ENCODE measurements around the gene KIAA0930.
"Not testable (repeated sequence)": the region's sequence is repeated elsewhere in the genome, so short reads cannot be mapped to it uniquely, and the experiment has no call there.

Gene KIAA0930

DNA sequence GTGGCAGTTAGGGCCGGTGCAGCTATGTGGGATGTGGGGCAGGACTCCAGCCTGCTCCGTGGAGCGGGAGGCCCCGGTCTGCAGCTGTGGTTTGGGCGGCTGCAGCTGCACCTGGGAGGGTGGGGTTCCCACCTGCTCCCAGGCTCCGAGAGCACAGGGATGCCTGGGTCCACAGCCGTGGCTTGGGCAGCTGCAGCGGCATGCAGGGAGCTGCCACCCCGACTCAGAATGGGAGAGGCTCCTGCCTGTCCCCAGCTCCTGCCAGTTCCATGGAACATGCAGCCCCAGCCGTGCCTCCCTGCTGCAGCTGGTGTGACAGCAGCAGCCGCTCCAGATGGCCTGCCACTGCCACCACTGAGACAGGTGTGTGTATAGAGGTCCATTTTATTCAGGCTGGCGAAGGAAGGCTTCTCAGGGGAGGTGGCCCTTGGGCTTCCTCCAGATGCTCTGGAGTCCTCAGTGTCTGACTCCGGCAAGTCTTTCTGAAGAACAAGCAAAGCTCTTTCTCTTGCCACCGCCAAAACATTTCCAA, 22.3 kb upstream of the KIAA0930 start:
- DNase-seq (ENCODE audit: low read depth) = no peak

DNA sequence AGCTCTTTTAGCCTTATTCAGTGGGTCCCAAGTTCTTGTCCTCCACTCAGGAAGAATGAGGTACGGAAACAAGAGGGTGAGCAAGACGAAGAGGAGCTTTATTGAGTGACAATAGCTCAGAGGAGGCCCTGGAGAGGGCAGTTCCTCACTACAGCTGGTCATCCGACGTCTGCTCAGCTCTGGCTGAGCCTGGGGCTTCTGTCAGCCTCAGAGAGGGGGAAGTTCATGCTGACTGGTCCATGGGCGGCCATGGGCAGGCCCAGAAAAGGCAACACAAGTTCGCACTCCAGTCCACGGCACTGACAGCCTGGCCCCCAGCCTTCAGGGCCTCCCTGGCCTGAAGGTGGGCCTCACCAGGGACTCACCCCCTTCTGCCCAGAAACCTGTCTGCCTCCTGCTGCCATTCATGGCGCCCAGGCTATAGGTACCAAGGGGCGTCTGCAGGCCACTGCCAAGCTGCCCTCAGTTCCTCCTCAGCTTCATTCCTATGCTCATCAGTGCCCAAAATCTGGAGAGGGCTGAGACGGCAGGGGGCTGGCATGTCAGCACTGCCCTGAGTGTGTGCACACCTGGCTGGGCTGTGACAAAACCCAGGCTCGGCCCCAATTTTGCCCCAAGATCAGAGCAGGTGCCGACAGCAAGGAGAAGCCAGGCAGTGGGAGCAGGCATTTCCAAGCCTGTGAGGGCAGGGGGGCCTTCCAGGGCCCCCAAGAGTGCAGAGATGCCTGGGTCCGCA, 21.7 kb upstream of the KIAA0930 start:
- DNase-seq (ENCODE audit: low read depth) = no peak

DNA sequence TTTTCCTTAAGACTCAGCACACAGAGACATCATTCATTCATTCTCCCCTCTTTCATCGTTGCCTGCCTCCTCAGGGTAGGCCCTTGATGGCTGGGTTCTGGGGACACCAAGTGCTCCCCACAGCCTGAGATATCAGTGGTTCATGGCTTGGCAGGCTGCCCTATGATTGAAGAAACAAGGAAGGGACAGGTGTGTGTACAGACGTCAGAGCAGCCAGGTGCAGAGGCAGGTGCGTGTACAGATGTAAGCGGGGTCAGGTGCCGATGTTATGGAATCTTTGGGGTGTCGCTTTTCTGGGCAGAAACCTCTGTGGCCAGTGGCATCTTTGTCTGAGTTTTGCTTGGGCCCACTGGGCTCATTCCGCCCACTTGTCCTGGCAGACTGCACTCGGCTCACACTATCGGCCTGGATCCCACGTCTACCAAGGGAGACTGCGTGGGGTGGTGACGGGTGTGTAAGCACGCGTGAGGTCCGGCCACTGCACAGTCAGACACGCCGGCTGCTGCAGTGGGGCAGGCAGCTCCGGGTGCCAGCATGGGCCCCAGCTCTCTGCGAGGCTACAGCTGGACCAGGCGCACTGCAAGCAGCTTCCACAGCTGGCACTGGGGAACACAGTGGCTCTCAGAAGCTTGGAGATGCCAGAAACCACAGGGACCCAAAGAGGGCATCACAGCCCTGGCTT, 20.9 kb upstream of the KIAA0930 start:
- DNase-seq (ENCODE audit: low read depth) = no peak

DNA sequence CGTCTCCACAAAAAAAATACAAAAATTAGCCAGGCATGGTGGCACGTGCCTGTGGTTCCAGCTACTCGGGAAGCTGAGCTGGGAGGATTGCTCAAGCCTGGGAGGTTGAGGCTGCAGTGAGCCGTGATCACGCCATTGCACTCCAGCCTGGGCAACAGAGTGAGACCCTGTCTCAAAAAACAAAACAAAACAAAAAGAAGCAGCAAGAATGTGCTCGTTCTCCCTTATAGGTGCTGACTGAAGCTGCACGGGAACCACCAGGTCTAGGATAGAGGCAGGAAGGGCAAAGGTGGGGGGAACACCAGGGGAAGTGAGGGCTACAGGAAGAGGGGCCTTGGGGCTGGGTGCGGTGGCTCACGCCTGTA, 19.7 kb upstream of the KIAA0930 start:
- DNase-seq (ENCODE audit: low read depth) = not testable (repeated sequence)

DNA sequence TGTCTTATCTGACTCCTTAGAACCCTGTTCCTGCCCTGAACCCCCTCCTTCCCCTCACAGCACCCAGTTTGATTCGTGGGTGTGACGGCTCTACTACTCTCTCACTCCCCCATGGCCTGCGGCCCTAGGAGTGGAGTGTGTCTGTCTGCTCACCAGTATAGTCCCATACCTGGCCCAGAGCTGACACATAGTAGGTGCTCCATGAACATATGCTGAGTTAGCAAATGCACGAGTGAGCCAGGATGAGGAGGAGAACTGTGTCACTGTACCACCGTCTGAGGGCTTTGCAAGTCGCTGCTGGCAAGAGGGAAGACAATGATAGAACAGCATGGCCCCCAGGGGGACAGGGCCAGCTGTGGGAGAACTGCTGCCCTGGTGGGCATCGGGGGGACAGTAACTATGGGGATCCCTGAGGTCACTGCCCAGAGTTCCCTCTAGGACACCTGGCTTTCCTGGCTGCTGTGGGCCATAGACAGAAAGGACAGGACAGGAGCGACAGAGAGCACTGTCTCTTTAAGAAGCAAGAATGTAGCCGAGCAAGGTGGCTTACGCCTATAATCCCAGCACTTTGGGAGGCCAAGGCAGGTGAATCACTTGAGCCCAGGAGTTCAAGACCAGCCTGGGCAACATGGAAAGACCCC, 19.2 kb upstream of the KIAA0930 start:
- no peak for DNase-seq (ENCODE audit: low read depth)

DNA sequence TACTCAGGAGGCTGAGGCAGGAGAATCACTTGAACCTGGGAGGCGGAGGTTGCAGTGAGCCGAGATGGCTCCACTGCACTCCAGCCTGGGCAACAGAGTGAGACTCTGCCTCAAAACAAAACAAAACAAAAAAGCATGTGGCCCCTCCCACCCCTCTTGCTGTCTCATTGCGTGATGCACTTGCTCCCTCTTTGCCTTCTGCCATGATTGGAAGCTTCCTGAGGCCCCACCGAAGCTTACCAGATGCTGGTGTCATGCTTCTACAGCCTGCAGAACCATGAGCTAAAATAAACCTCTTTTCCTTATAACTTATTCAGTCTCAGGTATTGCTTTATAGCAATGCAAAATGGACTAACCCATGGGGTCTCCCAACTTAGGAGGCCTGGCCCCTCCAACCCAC, 17.2 kb upstream of the KIAA0930 start:
- DNase-seq (ENCODE audit: low read depth) = not testable (repeated sequence)

DNA sequence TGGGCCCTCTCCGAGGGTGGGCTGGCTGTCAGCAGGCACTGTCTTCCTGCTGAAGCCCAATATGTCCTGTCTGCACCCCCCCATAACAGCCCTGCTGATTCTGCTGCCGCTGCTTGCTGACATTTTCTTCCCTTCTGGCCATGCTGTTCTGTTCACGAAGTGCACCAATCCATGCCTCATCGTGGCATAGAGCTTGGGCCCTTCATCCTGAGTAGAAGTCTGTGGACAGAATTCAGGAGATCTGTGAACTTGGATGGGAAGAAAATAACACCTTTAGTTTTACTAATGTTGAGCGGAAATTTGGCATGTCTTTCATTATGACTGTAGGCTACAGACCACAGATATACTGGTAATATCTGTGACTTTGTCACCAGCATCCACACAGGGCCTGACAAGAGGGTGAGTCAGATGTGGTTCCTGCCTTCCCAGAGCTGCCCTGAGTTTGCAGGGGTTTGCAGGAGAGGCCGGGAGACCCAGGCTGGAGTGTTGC, 14.1 kb upstream of the KIAA0930 start:
- DNase-seq (ENCODE audit: low read depth) = no peak

DNA sequence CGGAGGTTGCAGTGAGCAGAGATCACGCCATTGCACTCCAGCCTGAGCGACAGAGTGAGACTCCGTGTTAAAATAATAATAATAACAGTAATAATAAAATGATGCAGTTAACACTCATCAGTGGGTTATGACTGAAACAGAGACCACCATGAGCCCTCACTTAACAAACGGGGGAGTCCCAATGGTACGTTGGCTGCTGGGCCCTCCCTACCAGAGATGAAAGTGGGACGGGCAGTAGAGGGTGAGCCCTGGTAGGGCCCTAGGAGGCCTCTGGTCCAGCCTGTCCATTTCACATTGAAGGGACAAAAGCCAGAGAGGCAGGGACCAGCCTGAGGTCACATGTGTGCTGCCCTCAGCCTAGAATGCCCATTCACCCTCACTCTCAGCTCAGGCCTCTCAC, 13.7 kb upstream of the KIAA0930 start:
- no peak for DNase-seq (ENCODE audit: low read depth)

DNA sequence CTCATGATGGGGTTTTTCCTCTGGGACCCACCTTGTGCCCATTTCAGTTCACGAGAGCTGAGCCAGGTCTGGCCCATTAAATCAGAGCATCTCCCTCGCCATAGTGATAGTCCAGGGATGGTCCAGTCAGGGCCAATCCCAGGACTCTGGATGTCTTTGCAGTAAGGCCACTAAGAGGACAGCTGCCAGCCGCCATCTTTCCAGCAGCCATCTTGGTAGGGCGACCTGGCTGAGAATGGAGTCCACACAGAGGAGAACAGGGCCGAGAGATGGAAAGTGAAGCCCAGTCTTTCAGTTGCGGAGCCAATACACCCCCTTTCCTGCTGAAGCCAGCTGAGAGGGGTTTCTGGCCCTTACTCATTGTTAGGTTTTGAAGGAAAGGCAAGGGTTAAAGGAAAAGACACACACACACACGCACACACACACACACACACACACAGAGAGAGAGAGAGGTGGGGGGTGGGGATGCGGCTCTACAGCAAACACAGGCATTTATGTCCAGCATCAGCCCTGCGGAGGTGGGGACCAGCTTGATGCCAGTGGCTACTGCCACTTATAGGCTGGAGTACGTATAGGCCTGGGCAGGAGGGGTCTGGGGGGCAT, 12.4 kb upstream of the KIAA0930 start:
- DNase-seq (ENCODE audit: low read depth) = no peak

DNA sequence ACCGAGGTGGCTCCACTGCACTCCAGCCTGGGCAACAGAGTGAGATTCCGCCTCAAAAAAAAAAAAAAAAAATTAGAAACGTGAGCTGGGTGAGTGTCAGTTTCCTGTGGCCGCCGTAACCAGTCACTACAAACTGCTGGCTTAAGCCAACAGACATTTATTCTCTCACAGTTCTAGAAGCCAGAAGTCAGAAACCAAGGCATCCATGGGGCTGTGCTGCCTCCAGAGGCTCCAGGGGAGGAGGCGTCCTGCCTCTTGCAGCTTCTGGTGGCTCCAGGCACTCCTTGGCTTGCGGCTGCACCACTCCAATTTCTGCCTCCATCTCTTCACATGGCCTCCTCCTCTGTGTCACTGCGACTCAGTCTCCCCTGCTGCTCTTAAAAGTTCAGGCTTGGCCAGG, 11.1 kb upstream of the KIAA0930 start:
- DNase-seq (ENCODE audit: low read depth) = no peak

DNA sequence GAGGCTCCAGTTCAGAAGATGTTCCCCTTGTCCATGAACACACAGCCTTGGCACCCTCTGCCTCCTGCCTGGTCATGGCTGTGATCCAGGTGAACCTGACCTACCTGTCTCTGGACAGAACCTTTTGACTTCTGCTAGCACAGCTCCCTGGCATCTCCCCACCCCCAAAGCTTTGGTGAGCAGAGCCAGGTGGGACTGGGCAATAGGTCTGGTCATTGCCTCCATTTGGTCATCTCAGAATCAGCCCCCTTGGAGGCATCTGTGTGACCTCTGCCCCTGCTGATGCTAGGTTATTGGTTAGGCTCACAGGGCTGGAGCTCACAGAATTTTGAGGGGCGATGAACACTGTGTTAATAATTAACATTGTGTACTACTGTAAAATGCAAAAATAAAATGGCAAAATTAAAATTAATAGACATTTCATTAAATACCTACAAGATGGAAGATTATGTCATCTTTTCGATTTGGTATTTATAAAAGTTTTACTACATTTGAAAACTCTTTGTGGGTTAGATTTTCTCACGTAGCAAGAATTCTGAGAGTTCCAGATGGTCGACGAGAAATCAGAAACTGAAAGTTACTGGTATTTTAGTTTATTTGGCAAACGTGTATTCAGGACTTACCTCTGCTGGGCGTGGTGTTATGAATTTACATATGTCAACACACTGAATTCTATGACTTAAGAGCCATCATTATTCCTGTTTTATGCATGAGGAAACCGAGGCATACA, 8.3 kb upstream of the KIAA0930 start:
- DNase-seq (ENCODE audit: low read depth) = no peak

DNA sequence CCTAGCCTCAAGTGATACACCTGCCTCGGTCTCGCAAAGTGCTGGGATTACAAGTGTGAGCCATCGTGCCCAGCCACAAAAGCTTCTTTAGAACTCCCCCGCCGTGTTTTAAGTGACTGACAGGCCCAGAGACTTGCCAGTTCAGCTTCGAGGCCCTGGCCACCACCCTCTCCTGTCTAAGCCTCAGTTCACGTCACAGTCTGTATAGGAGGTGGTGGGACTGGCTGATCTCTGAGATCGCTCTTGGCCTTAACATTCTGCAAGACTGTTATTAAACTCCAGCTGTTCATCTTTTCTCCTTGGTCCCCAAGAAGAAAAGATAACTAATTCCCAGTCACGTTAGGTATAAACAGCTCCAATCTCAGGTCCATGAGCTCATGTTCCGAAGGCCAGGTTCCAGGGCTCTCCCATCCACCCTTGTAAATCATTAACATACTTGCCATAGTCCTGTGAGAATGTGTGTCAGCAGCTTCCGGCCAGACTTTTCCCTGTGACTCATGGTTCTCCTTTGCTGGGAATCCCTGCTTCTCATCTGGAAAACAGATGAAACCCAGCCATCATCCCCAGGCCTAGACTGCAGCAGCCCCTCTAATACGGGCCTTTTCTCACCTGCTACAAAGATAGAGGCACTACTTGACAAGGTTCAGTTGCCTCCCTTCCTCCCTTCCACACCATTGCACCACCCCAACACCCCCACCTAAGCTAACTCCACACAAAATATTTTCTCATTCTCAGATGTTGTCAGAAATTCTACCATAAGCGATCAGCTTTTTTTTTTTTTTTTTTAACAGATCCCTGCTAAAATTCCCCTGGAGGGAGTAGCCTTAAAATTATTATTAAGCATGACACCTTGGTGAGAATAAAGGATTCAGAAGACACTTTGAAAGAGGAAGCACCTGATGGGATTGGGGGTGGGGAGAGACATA, 5.6 kb upstream of the KIAA0930 start:
- peak; percentile 80 for DNase-seq (ENCODE audit: low read depth)

DNA sequence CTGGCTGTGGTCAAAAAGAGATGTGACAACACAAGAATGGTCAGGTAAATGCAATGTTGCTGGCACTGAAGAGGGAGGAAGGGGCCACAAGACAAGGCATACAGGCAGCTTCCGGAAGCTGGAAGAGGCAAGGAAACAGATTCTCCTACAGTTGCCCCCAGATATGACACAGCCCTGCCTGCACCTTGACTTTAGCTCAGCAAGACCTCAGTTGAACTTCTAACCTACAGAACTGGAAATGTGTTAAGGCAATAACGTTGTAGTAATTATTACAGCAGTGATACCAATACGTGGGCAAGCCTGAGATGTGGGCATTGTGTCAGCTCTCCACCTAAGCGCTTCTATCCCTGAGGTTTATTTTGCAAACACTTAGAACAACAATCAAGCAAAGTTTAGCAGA, 4.2 kb upstream of the KIAA0930 start:
- DNase-seq (ENCODE audit: low read depth) = no peak

DNA sequence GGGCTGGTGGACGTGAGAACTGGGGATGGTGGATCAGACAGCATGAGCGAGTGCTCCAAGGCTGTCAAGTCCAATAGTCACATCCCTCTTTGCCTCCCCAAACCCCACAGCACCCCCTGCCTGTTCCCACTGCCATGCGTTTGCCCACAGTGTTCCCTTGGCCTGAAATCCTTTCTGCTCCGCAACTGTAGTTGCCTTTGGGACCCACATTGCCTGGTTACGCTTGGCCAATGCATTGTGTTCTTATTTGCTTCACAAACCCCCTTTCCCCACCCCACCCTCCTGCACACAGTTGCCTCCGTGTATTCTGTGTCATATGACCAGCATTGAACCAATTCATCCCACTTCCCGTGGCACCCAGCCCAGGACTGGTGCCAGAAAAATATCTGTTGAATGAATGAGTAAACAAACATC, 2.1 kb upstream of the KIAA0930 start:
- no peak for DNase-seq (ENCODE audit: low read depth)

DNA sequence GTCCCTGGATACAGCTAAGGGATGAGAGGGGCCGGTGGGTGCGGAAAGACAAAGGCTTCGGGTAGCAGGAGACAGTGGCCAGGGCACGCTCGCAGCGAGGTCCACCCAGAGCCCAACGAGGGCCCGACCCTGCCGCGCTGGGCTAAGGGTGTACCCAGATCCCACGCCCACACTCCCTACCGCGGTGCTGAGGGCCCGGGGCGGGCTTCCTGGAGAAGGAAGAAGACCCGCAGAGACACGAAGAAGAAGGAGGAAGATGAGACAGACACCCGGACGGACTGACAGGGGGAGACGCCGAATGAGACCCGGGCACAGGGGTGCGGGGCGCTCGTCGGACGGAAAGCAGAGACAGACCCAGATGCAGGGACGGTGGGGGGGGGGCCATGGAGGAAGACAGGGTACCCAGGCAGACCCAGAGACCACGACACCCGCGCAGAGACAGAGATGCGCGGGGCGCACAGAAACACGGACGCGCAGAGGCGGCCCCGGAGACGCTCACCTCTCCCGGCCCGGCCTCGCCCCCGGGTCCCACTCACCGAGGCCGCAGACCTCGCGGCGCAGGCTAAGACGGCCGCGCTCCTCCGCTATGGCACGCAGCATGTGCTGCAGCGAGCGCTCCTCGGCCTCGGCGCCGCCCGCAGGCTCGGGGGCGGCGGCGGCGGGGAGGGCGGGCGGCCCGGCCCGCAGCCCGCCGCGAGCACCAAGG, 437 bp downstream of the KIAA0930 start:
- DNase-seq (ENCODE audit: low read depth) = no peak

DNA sequence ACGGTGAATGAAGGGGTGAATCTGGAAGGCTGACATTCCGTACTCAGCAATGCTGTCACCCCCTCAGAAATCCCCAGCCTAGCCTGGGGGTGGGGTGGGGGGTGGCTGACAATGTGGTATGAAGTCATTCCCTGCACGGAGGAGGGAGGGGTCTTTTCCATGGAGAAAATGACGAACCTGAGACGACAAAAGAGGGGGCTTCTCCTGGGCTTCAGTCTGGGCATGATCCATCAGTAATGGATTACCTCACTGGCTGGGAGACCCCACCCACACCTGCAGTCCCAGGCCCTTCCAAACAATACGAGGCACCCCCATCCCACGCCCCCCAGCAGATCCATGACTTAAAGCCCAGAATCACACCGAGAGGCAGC, 1.0 kb downstream of the KIAA0930 start:
- DNase-seq (ENCODE audit: low read depth) = no peak

DNA sequence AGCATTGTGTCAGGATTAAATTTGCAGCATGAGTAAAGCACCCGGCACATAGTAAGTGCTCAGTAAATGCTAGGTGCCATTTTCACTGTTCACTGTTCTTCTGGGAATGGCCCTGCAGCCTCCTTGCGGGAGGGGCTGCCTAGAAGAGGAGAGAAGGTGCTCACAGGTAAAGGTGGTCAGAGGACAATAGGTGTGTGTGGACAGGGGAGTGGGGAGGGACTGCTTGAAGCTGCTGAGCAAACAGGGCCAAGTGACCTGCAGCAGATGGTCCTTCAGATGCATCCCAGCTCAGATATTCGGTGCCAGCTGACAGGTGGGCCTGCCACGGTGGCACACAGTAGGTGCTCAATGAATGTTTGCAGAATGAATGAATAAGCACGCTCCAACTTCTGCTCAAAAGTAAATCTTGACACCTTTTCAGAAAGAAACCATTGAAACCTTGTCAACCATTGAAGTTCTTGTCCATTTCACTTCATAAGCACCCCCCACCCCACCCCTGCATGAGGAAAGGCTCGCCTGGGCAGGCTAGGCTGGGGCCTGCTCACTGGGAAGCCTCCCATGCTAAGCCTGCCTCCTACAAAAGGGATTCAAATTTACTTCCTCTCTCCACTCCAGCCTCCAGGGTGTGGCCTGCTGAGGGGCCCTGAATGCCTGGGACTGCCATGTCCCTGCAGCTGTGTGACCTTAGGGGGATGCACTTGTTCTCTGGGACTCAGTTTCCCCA, 1.6 kb downstream of the KIAA0930 start:
- DNase-seq (ENCODE audit: low read depth) = no peak

DNA sequence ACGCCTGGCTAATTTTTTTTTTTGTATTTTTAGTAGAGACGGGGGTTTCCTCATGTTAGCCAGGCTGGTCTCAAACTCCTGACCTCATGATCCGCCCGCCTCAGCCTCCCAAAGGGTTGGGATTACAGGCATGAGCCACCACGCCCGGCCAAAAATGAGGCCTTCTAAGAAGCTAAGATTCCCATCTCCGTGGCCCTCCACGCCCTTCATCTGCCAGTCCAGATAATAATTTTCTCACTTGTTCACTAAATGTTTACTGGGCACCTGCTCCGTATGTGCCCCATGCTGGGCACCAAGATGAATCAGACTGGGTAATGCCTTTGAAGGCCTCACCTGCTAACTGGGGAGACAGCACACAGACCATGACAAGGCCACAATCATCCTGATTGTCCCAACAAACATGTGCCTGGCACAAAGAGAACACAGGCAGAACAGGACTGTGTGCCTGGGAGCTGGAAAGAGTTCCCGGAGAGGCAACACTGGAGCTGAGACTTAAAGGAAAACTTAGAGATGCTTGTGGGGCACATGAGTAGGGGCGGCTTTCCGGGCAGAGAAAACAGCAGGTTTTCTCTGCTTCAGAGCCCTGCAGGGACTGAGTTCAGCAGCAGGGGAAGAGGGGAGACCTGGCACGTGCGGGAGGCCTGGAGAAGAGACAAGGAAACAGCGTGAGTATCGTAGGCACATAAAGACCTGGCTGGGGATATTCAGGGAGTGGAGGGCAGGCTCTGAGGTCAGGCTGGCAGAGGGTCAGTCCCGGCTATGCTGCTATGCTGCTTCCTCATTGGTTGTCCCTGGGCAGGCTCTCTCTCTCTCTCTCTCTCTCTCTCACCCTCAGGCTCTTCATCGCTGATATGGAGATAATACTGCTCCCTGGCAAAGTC, 2.4 kb downstream of the KIAA0930 start:
- no peak for DNase-seq (ENCODE audit: low read depth)

Data from fibroblast of gingiva (primary cell).